HepG2 (cell line): ENCODE results near the gene KLHL3. TPM values are rescaled to one million over a fixed set of nuclear protein-coding genes. Genes with fewer than 3 reads are reported as not detected.
A peak's percentile ranks its signal among the peaks of the same experiment; 100 is the strongest.

ENCODE experiments used
- ATRX ChIP-seq: sonication (generic); formaldehyde crosslinking; IDR thresholded peaks from 2 replicates; pipeline ENCODE4 v1.4.0; 2020; ENCODE audit warnings: missing genetic modification reagents, borderline replicate concordance
- EEA1 ChIP-seq: sonication (generic); formaldehyde crosslinking; IDR thresholded peaks from 2 replicates; pipeline ENCODE4 v1.5.1; 2020; ENCODE audit warnings: mild to moderate bottlenecking, missing genetic modification reagents, borderline replicate concordance
- GPN1 ChIP-seq: sonication (generic); formaldehyde crosslinking; IDR thresholded peaks from 2 replicates; pipeline ENCODE4 v1.5.1; 2020; ENCODE audit warnings: missing genetic modification reagents, borderline replicate concordance
- KMT2B ChIP-seq: IDR thresholded peaks from 2 replicates; pipeline ENCODE4 v1.6.1; 2016; ENCODE audit warnings: missing genetic modification reagents, missing compliant biosample characterization
- REPIN1 ChIP-seq: sonication (generic); formaldehyde crosslinking; IDR thresholded peaks from 2 replicates; pipeline ENCODE4 v1.8.0; 2022; ENCODE audit warnings: missing genetic modification reagents, low read depth, mild to moderate bottlenecking, borderline replicate concordance
- SP140L ChIP-seq: sonication (generic); formaldehyde crosslinking; IDR thresholded peaks from 2 replicates; pipeline ENCODE4 v1.4.0; 2020; ENCODE audit warnings: missing genetic modification reagents, borderline replicate concordance
- SRSF4 ChIP-seq: fragments of 200-400 bp; formaldehyde crosslinking; IDR thresholded peaks from one replicate; pipeline ENCODE4 v1.6.1; 2018; ENCODE audit warnings: mild to moderate bottlenecking, low read depth, low read length, moderate library complexity; ENCODE audit not compliant: poor library complexity, severe bottlenecking
- ZFX ChIP-seq: sonication (generic); formaldehyde crosslinking; IDR thresholded peaks from 2 replicates; pipeline ENCODE4 v1.4.0; 2020; ENCODE audit warnings: mild to moderate bottlenecking, low read depth, missing genetic modification reagents, moderate library complexity
- ZNF607 ChIP-seq: sonication (generic); formaldehyde crosslinking; IDR thresholded peaks from 2 replicates; pipeline ENCODE4 v1.5.1; 2020; ENCODE audit warnings: missing genetic modification reagents, mild to moderate bottlenecking, borderline replicate concordance
- polyA plus RNA-seq, 8 experiments: library from polyadenylated mRNA; depleted of rRNA in 3 of 8; stranded (reverse) in 7 of 8; unstranded in 1 of 8; fragments of >200 nt; fragmentation: Illumina TruSeq in 4 of 8; extraction: Trizol in 4 of 8; gene quantifications; 2 replicates each; pipeline versions ENCODE4 v1.2.1 to v1.2.3, GENCODE V29; 2011 to 2016; ENCODE audit warnings: low read depth in 4 of 8, missing spikeins in 1 of 8, mixed read lengths in 1 of 8; ENCODE audit not compliant: insufficient read depth in 1 of 8
- total RNA-seq, 5 experiments: library from RNA; depleted of rRNA; stranded (reverse); fragments of >200 nt; fragmentation: Illumina TruSeq; extraction: Trizol; gene quantifications; 2 replicates each; pipeline ENCODE4 v1.2.3, GENCODE V29; 2016; ENCODE audit warnings: low read depth in 1 of 5
- TF ChIP-seq, protein P1 (sequence below): sonication (generic); formaldehyde crosslinking; IDR thresholded peaks from 2 replicates; pipeline ENCODE4 v1.5.0; 2020; ENCODE audit warnings: mild to moderate bottlenecking, missing genetic modification reagents, borderline replicate concordance
- TF ChIP-seq, protein P2 (sequence below): sonication (generic); formaldehyde crosslinking; IDR thresholded peaks from 2 replicates; pipeline ENCODE4 v1.4.0; 2020; ENCODE audit warnings: missing genetic modification reagents, borderline replicate concordance
- TF ChIP-seq, protein P3 (sequence below): sonication (generic); formaldehyde crosslinking; IDR thresholded peaks from 2 replicates; pipeline ENCODE4 v1.8.1; 2023; ENCODE audit warnings: mild to moderate bottlenecking, moderate library complexity, missing genetic modification reagents
- TF ChIP-seq, protein P4 (sequence below): sonication (generic); formaldehyde crosslinking; IDR thresholded peaks from 2 replicates; pipeline ENCODE4 v1.4.0; 2020; ENCODE audit warnings: missing genetic modification reagents, borderline replicate concordance

The KLHL3 gene
- total and polyA plus RNA-seq, 2 of the 13 experiments (the other 11 are each of a cell fraction or from before 2014, with no cell fraction given), result 0.02 to 0.08 TPM

DNA sequence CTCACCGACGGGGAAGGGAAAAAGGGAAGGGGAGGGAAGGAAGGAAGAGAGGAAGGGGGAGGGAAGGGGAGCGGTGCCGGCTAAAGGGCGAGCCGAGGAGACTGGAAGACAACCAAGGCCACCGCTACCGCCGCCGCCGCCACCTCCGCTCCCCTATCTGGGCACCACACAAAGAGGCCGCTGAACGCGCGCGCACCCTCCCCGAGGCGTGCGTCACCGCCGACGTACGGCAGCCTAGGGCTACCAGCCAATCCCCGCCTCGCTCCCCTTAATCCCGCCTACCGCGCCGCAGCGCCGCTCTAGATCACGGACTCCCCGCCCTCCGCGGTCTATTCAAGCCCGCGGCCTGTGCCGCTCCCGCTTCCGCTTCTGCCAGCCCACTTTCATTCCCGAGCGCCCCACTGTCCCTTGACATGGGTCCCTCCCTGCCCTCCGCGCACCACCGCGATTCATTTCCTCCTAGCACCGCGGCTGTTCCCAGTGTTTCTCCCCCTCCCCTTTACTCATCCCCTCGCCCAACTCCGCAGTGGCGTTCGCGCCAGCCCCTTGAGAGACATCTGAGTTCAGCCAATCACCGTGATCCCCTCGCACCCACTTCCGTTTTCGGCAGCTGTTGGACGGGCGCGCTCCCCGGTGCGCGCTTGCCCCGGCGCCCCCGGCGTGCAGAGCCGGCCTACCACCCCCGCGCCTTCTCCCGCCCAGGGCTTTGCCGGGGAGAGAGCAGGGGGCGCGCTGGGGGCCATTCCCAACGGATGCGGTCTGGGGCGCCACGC lies 18.5 kb upstream of the KLHL3 start, which contains the start of gene HNRNPA0 (continued):
- TF ChIP-seq, protein P1, sequence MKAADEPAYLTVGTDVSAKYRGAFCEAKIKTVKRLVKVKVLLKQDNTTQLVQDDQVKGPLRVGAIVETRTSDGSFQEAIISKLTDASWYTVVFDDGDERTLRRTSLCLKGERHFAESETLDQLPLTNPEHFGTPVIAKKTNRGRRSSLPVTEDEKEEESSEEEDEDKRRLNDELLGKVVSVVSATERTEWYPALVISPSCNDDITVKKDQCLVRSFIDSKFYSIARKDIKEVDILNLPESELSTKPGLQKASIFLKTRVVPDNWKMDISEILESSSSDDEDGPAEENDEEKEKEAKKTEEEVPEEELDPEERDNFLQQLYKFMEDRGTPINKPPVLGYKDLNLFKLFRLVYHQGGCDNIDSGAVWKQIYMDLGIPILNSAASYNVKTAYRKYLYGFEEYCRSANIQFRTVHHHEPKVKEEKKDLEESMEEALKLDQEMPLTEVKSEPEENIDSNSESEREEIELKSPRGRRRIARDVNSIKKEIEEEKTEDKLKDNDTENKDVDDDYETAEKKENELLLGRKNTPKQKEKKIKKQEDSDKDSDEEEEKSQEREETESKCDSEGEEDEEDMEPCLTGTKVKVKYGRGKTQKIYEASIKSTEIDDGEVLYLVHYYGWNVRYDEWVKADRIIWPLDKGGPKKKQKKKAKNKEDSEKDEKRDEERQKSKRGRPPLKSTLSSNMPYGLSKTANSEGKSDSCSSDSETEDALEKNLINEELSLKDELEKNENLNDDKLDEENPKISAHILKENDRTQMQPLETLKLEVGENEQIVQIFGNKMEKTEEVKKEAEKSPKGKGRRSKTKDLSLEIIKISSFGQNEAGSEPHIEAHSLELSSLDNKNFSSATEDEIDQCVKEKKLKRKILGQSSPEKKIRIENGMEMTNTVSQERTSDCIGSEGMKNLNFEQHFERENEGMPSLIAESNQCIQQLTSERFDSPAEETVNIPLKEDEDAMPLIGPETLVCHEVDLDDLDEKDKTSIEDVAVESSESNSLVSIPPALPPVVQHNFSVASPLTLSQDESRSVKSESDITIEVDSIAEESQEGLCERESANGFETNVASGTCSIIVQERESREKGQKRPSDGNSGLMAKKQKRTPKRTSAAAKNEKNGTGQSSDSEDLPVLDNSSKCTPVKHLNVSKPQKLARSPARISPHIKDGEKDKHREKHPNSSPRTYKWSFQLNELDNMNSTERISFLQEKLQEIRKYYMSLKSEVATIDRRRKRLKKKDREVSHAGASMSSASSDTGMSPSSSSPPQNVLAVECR (CRISPR knock-in tag), result peak; percentile 85
- peak; percentile 57; the same call in 1 of the 2 replicates for TF ChIP-seq EEA1 (CRISPR knock-in tag)
- TF ChIP-seq, protein P2, sequence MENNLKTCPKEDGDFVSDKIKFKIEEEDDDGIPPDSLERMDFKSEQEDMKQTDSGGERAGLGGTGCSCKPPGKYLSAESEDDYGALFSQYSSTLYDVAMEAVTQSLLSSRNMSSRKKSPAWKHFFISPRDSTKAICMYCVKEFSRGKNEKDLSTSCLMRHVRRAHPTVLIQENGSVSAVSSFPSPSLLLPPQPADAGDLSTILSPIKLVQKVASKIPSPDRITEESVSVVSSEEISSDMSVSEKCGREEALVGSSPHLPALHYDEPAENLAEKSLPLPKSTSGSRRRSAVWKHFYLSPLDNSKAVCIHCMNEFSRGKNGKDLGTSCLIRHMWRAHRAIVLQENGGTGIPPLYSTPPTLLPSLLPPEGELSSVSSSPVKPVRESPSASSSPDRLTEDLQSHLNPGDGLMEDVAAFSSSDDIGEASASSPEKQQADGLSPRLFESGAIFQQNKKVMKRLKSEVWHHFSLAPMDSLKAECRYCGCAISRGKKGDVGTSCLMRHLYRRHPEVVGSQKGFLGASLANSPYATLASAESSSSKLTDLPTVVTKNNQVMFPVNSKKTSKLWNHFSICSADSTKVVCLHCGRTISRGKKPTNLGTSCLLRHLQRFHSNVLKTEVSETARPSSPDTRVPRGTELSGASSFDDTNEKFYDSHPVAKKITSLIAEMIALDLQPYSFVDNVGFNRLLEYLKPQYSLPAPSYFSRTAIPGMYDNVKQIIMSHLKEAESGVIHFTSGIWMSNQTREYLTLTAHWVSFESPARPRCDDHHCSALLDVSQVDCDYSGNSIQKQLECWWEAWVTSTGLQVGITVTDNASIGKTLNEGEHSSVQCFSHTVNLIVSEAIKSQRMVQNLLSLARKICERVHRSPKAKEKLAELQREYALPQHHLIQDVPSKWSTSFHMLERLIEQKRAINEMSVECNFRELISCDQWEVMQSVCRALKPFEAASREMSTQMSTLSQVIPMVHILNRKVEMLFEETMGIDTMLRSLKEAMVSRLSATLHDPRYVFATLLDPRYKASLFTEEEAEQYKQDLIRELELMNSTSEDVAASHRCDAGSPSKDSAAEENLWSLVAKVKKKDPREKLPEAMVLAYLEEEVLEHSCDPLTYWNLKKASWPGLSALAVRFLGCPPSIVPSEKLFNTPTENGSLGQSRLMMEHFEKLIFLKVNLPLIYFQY, result no peak; the same call in 1 of the 2 replicates
- peak; percentile 95 for TF ChIP-seq ZFX (CRISPR knock-in tag)
- TF ChIP-seq ZNF607, result no peak; the same call in 1 of the 2 replicates
- TF ChIP-seq GPN1 (CRISPR knock-in tag), result no peak
- TF ChIP-seq ATRX (CRISPR knock-in tag), result no peak
- peak; percentile 57; the same call in 1 of the 2 replicates for TF ChIP-seq KMT2B (CRISPR knock-in tag)
- TF ChIP-seq SP140L (CRISPR knock-in tag), result 0 out of 2 replicates have a peak, but pooled peaks have one; percentile 27
- TF ChIP-seq, protein P3, sequence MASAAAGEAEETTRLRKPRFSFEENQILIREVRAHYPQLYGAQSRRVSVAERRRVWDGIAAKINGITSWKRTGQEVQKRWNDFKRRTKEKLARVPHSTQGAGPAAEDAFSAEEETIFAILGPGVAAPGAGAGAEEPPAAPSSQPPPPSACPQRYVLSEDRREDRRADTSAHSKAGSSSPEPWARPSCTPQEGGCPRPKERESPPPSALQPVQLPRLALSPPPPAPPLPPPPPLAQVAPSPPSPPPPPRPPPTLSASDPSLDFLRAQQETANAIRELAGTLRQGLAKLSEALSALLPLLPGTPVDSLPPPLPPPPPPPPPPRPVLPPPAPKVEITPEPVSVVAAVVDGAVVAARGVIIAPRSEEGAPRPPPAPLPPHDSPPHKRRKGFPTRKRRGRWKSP (CRISPR knock-in tag), result peak; percentile 81; the same call in 1 of the 2 replicates
- peak; percentile 79; the same call in 1 of the 2 replicates for TF ChIP-seq REPIN1 (CRISPR knock-in tag)
- no peak for TF ChIP-seq SRSF4
- TF ChIP-seq, protein P4, sequence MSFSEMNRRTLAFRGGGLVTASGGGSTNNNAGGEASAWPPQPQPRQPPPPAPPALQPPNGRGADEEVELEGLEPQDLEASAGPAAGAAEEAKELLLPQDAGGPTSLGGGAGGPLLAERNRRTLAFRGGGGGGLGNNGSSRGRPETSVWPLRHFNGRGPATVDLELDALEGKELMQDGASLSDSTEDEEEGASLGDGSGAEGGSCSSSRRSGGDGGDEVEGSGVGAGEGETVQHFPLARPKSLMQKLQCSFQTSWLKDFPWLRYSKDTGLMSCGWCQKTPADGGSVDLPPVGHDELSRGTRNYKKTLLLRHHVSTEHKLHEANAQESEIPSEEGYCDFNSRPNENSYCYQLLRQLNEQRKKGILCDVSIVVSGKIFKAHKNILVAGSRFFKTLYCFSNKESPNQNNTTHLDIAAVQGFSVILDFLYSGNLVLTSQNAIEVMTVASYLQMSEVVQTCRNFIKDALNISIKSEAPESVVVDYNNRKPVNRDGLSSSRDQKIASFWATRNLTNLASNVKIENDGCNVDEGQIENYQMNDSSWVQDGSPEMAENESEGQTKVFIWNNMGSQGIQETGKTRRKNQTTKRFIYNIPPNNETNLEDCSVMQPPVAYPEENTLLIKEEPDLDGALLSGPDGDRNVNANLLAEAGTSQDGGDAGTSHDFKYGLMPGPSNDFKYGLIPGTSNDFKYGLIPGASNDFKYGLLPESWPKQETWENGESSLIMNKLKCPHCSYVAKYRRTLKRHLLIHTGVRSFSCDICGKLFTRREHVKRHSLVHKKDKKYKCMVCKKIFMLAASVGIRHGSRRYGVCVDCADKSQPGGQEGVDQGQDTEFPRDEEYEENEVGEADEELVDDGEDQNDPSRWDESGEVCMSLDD (CRISPR knock-in tag), result no peak; the same call in 1 of the 2 replicates
